PC-9 (cell line): ENCODE results near the gene SFMBT2.

Experiments
- CTCF ChIP-seq: fragments of 200-600 bp; sonication (generic); conservative IDR thresholded peaks from 2 replicates; pipeline ENCODE4 v1.6.1; 2017; ENCODE audit warnings: mixed run types, antibody characterized with exemption, mild to moderate bottlenecking, moderate library complexity
- EZH2 ChIP-seq: fragments of 200-600 bp; sonication (generic); IDR thresholded peaks from 2 replicates; pipeline ENCODE4 v1.8.0; 2017; ENCODE audit warnings: antibody characterized with exemption, low read depth

GRCh38 chr10:7425691-7426090, 14.9 kb upstream of the SFMBT2 start:
- TF ChIP-seq CTCF (no peak), EZH2 (no peak)
